HepG2 (cell line): ENCODE data around the gene PRSS48. TPM values are rescaled to one million over a fixed set of nuclear protein-coding genes. Genes with fewer than 3 reads are reported as not detected.

ENCODE experiments used
- BHLHE40 ChIP-seq: IDR thresholded peaks from 2 replicates; pipeline ENCODE4 v1.6.1; 2011; ENCODE audit warnings: low read length, improper control_type of control experiment
- CHCHD3 ChIP-seq: sonication (generic); formaldehyde crosslinking; IDR thresholded peaks from 2 replicates; pipeline ENCODE4 v1.8.0; 2022; ENCODE audit warnings: mild to moderate bottlenecking, missing genetic modification reagents, moderate library complexity
- EZH2 ChIP-seq: conservative IDR thresholded peaks from 2 replicates; pipeline ENCODE4 v1.6.1; 2012; ENCODE audit warnings: mild to moderate bottlenecking, low read depth, low read length, moderate library complexity
- JARID2 ChIP-seq: sonication (generic); formaldehyde crosslinking; IDR thresholded peaks from 2 replicates; pipeline ENCODE4 v1.8.1; 2023; ENCODE audit warnings: missing genetic modification reagents, inconsistent platforms; ENCODE audit not compliant: insufficient replicate concordance
- KDM4B ChIP-seq: sonication (generic); formaldehyde crosslinking; IDR thresholded peaks from 2 replicates; pipeline ENCODE4 v1.4.0; 2020; ENCODE audit warnings: missing genetic modification reagents
- MATR3 ChIP-seq: sonication (generic); formaldehyde crosslinking; IDR thresholded peaks from 2 replicates; pipeline ENCODE4 v1.4.0; 2020; ENCODE audit warnings: missing genetic modification reagents
- PLSCR1 ChIP-seq: sonication (generic); formaldehyde crosslinking; IDR thresholded peaks from 2 replicates; pipeline ENCODE4 v1.5.0; 2020; ENCODE audit warnings: missing genetic modification reagents, mild to moderate bottlenecking, borderline replicate concordance
- RBM22 ChIP-seq: fragments of 200-400 bp; formaldehyde crosslinking; optimal IDR thresholded peaks from 2 replicates; pipeline ENCODE3; 2017; ENCODE audit warnings: mild to moderate bottlenecking, low read length, moderate library complexity
- TAF15 ChIP-seq: fragments of 200-400 bp; formaldehyde crosslinking; IDR thresholded peaks from one replicate; pipeline ENCODE4 v1.6.1; 2018; ENCODE audit warnings: mild to moderate bottlenecking, low read depth, low read length; ENCODE audit not compliant: poor library complexity, severe bottlenecking
- ZHX2 ChIP-seq, 2 experiments: sonication (generic) in 1 of 2; formaldehyde crosslinking in 1 of 2; IDR thresholded peaks; 2 replicates each; pipeline versions ENCODE4 v1.6.1 to v1.9.0; 2014 to 2022; ENCODE audit warnings: antibody characterized with exemption in 1 of 2, borderline replicate concordance in 1 of 2, inconsistent platforms in 1 of 2, low read depth in 1 of 2, missing genetic modification reagents in 1 of 2
- ZNF382 ChIP-seq: sonication (generic); formaldehyde crosslinking; IDR thresholded peaks from 2 replicates; pipeline ENCODE4 v1.5.0; 2020; ENCODE audit warnings: missing genetic modification reagents, mild to moderate bottlenecking, borderline replicate concordance
- ZNF431 ChIP-seq: sonication (generic); formaldehyde crosslinking; IDR thresholded peaks from 2 replicates; pipeline ENCODE4 v1.9.0; 2022; ENCODE audit warnings: missing genetic modification reagents, low read depth, mild to moderate bottlenecking, borderline replicate concordance
- ZNF605 ChIP-seq: sonication (generic); formaldehyde crosslinking; IDR thresholded peaks from 2 replicates; pipeline ENCODE4 v1.8.0; 2022; ENCODE audit warnings: mild to moderate bottlenecking, missing genetic modification reagents
- polyA plus RNA-seq, 8 experiments: library from polyadenylated mRNA; depleted of rRNA in 3 of 8; stranded (reverse) in 7 of 8; unstranded in 1 of 8; fragments of >200 nt; fragmentation: Illumina TruSeq in 4 of 8; extraction: Trizol in 4 of 8; gene quantifications; 2 replicates each; pipeline versions ENCODE4 v1.2.1 to v1.2.3, GENCODE V29; 2011 to 2016; ENCODE audit warnings: low read depth in 4 of 8, missing spikeins in 1 of 8, mixed read lengths in 1 of 8; ENCODE audit not compliant: insufficient read depth in 1 of 8
- total RNA-seq, 5 experiments: library from RNA; depleted of rRNA; stranded (reverse); fragments of >200 nt; fragmentation: Illumina TruSeq; extraction: Trizol; gene quantifications; 2 replicates each; pipeline ENCODE4 v1.2.3, GENCODE V29; 2016; ENCODE audit warnings: low read depth in 1 of 5
- TF ChIP-seq, protein P1 (sequence below): sonication (generic); formaldehyde crosslinking; IDR thresholded peaks from 2 replicates; pipeline ENCODE4 v1.4.0; 2020; ENCODE audit warnings: mild to moderate bottlenecking, missing genetic modification reagents
- TF ChIP-seq, protein P2 (sequence below): sonication (generic); formaldehyde crosslinking; IDR thresholded peaks from 2 replicates; pipeline ENCODE4 v1.8.1; 2023; ENCODE audit warnings: mild to moderate bottlenecking, missing genetic modification reagents, borderline replicate concordance
- TF ChIP-seq, protein P3 (sequence below): IDR thresholded peaks from 2 replicates; pipeline ENCODE4 v1.6.1; 2012; ENCODE audit warnings: low read length, improper control_type of control experiment
- TF ChIP-seq, protein P4 (sequence below): sonication (generic); formaldehyde crosslinking; IDR thresholded peaks from 2 replicates; pipeline ENCODE4 v1.5.0; 2020; ENCODE audit warnings: missing genetic modification reagents

Gene PRSS48
- total and polyA plus RNA-seq, 2 of the 13 experiments (the other 11 are each of a cell fraction or from before 2014, with no cell fraction given), result not detected

GRCh38 chr4:151324752-151325110 is 47.8 kb downstream of the PRSS48 start (continued):
- peak; percentile 57; the same call in 1 of the 2 replicates for TF ChIP-seq ZHX2 (IDR thresholded peaks at IDR 0.05; ENCODE audit: low read depth)
- no peak for TF ChIP-seq ZHX2 (CRISPR knock-in tag; IDR thresholded peaks at IDR 0.05; ENCODE audit: borderline replicate concordance)
- peak; percentile 96 for TF ChIP-seq BHLHE40
- no peak for TF ChIP-seq ZNF431 (CRISPR knock-in tag)
- TF ChIP-seq, protein P1, sequence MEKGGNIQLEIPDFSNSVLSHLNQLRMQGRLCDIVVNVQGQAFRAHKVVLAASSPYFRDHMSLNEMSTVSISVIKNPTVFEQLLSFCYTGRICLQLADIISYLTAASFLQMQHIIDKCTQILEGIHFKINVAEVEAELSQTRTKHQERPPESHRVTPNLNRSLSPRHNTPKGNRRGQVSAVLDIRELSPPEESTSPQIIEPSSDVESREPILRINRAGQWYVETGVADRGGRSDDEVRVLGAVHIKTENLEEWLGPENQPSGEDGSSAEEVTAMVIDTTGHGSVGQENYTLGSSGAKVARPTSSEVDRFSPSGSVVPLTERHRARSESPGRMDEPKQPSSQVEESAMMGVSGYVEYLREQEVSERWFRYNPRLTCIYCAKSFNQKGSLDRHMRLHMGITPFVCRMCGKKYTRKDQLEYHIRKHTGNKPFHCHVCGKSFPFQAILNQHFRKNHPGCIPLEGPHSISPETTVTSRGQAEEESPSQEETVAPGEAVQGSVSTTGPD (CRISPR knock-in tag), result peak; percentile 64; the same call in 1 of the 2 replicates
- no peak for TF ChIP-seq RBM22
- TF ChIP-seq ZNF605 (CRISPR knock-in tag), result no peak
- TF ChIP-seq, protein P2, sequence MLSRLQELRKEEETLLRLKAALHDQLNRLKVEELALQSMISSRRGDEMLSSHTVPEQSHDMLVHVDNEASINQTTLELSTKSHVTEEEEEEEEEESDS (CRISPR knock-in tag), result no peak
- TF ChIP-seq MATR3, result no peak
- no peak for TF ChIP-seq EZH2
- TF ChIP-seq, protein P3, sequence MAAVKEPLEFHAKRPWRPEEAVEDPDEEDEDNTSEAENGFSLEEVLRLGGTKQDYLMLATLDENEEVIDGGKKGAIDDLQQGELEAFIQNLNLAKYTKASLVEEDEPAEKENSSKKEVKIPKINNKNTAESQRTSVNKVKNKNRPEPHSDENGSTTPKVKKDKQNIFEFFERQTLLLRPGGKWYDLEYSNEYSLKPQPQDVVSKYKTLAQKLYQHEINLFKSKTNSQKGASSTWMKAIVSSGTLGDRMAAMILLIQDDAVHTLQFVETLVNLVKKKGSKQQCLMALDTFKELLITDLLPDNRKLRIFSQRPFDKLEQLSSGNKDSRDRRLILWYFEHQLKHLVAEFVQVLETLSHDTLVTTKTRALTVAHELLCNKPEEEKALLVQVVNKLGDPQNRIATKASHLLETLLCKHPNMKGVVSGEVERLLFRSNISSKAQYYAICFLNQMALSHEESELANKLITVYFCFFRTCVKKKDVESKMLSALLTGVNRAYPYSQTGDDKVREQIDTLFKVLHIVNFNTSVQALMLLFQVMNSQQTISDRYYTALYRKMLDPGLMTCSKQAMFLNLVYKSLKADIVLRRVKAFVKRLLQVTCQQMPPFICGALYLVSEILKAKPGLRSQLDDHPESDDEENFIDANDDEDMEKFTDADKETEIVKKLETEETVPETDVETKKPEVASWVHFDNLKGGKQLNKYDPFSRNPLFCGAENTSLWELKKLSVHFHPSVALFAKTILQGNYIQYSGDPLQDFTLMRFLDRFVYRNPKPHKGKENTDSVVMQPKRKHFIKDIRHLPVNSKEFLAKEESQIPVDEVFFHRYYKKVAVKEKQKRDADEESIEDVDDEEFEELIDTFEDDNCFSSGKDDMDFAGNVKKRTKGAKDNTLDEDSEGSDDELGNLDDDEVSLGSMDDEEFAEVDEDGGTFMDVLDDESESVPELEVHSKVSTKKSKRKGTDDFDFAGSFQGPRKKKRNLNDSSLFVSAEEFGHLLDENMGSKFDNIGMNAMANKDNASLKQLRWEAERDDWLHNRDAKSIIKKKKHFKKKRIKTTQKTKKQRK, result no peak
- TF ChIP-seq TAF15, result no peak
- TF ChIP-seq JARID2, result peak; percentile 63
- TF ChIP-seq ZNF382, result no peak
- 0 out of 2 replicates have a peak, but pooled peaks have one; percentile 54 for TF ChIP-seq KDM4B (CRISPR knock-in tag)
- TF ChIP-seq, protein P4, sequence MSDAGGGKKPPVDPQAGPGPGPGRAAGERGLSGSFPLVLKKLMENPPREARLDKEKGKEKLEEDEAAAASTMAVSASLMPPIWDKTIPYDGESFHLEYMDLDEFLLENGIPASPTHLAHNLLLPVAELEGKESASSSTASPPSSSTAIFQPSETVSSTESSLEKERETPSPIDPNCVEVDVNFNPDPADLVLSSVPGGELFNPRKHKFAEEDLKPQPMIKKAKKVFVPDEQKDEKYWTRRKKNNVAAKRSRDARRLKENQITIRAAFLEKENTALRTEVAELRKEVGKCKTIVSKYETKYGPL (CRISPR knock-in tag), result no peak
- no peak for TF ChIP-seq CHCHD3 (CRISPR knock-in tag)
- no peak for TF ChIP-seq PLSCR1 (CRISPR knock-in tag)
